ENCODE data around the gene UNC5A. TPM values are rescaled to one million over a fixed set of nuclear protein-coding genes. Genes with fewer than 3 reads are reported as not detected.
"Not testable (repeated sequence)": the region's sequence is repeated elsewhere in the genome, so short reads cannot be mapped to it uniquely, and the experiment has no call there.

The UNC5A gene
- total RNA-seq, 2 donors from 2014 or later = 0.89 to 1.4 TPM

DNA sequence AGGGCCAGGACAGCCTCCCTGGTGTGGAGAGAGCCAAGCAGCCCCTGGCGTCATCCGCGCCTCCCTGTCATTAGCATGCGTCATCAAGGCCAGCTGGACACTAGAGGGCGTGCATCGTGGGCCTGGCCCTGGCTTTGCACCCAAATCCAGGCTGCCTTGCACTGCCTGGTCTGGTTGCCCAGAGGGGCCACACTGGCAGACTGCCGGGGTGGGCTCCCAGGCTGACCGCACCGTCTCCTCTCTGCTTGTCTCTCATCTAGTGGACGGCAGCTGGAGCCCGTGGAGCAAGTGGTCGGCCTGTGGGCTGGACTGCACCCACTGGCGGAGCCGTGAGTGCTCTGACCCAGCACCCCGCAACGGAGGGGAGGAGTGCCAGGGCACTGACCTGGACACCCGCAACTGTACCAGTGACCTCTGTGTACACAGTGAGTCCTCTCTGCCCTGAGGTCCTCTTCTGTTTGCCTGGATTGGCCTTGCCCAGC lies 59.8 kb downstream of the UNC5A start:
- Histone ChIP-seq H3K27ac (ENCODE audit: low read depth, low read length) (no peak overlapping the region), H3K9me3 (ENCODE audit: control insufficient read depth, low read length) (no peaks in the 10 kb centered on the region), H3K9ac (ENCODE audit: extremely low read depth, low read length, poor library complexity, severe bottlenecking) (no peak overlapping the region), H3K4me3 (ENCODE audit: low read length) (no peak overlapping the region), H3K4me1 (ENCODE audit: control insufficient read depth, insufficient read depth, low read length) (peaks cover 17% of the 10 kb centered on the region), H3K36me3 (ENCODE audit: control insufficient read depth, insufficient read depth, low read length) (no peaks in the 10 kb centered on the region), H3K27me3 (ENCODE audit: control insufficient read depth, insufficient read depth, low read length, poor library complexity, severe bottlenecking) (peaks cover 7% of the 10 kb centered on the region)
- H3K27ac Mint-ChIP-seq = peak overlapping the region; percentile 79
- peaks cover 13% of the 10 kb centered on the region for H3K27me3 Mint-ChIP-seq (ENCODE audit: insufficient read depth)
- H3K4me3 Mint-ChIP-seq = no peak overlapping the region
- TF ChIP-seq, protein P1, sequence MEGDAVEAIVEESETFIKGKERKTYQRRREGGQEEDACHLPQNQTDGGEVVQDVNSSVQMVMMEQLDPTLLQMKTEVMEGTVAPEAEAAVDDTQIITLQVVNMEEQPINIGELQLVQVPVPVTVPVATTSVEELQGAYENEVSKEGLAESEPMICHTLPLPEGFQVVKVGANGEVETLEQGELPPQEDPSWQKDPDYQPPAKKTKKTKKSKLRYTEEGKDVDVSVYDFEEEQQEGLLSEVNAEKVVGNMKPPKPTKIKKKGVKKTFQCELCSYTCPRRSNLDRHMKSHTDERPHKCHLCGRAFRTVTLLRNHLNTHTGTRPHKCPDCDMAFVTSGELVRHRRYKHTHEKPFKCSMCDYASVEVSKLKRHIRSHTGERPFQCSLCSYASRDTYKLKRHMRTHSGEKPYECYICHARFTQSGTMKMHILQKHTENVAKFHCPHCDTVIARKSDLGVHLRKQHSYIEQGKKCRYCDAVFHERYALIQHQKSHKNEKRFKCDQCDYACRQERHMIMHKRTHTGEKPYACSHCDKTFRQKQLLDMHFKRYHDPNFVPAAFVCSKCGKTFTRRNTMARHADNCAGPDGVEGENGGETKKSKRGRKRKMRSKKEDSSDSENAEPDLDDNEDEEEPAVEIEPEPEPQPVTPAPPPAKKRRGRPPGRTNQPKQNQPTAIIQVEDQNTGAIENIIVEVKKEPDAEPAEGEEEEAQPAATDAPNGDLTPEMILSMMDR (conservative IDR thresholded peaks at IDR 0.05) = peak; percentile 83
- H3K36me3 Mint-ChIP-seq (ENCODE audit: low read depth) = no peaks in the 10 kb centered on the region
- DNase-seq = peak; percentile 93
- H3K9me3 Mint-ChIP-seq = no peaks in the 10 kb centered on the region
- 76% methylated on average over 15 to 17 of the region's 17 CpGs for WGBS, 2 experiments (ENCODE audit: insufficient coverage in 1 of 2, insufficient read length in 1 of 2)
- peaks cover 18% of the 10 kb centered on the region for H3K4me1 Mint-ChIP-seq

DNA sequence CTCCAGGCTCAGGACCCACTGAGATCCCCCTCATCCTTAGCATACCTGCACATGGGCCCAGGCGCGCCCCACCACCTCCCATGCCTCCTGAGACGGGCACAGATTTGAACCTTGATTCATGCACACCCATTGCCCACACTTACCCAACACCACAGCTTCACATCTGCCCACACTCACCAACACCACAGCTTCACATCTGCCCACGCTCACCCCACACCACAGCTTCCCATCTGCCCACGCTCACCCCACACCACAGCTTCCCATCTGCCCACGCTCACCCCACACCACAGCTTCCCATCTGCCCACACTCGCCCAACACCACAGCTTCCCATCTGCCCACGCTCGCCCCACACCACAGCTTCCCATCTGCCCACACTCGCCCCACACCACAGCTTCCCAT lies 60.3 kb downstream of the UNC5A start:
- H3K4me1 Mint-ChIP-seq = peaks cover 18% of the 10 kb centered on the region
- H3K36me3 Mint-ChIP-seq (ENCODE audit: low read depth); DNase-seq; H3K4me3 Mint-ChIP-seq; H3K9me3 Mint-ChIP-seq; H3K9ac ChIP-seq (ENCODE audit: extremely low read depth, low read length, poor library complexity, severe bottlenecking); H3K36me3 ChIP-seq (ENCODE audit: control insufficient read depth, insufficient read depth, low read length); H3K27ac Mint-ChIP-seq; H3K27ac ChIP-seq (ENCODE audit: low read depth, low read length); H3K27me3 Mint-ChIP-seq (ENCODE audit: insufficient read depth); H3K4me3 ChIP-seq (ENCODE audit: low read length); H3K9me3 ChIP-seq (ENCODE audit: control insufficient read depth, low read length); H3K27me3 ChIP-seq (ENCODE audit: control insufficient read depth, insufficient read depth, low read length, poor library complexity, severe bottlenecking): not testable (repeated sequence)
- H3K4me1 ChIP-seq (ENCODE audit: control insufficient read depth, insufficient read depth, low read length) = peaks cover 17% of the 10 kb centered on the region
- WGBS, 2 experiments (ENCODE audit: insufficient coverage in 1 of 2, insufficient read length in 1 of 2) = 70% methylated on average over 4 of the region's 10 CpGs; no CpG with 5 or more reads in 1 of the 2 experiments

DNA sequence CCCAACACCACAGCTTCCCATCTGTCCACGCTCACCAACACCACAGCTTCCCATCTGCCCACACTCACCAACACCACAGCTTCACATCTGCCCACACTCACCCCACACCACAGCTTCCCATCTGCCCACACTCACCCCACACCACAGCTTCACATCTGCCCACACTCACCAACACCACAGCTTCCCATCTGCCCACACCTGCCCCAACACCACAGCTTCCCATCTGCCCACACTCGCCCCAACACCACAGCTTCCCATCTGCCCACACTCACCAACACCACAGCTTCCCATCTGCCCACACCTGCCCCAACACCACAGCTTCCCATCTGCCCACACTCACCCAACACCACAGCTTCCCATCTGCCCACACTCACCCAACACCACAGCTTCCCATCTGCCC lies 62.2 kb downstream of the UNC5A start:
- 95% methylated on average over 1 of the region's 2 CpGs; no CpG with 5 or more reads in 1 of the 2 experiments for WGBS, 2 experiments (ENCODE audit: insufficient coverage in 1 of 2, insufficient read length in 1 of 2)
- H3K9me3 ChIP-seq (ENCODE audit: control insufficient read depth, low read length); DNase-seq; H3K9me3 Mint-ChIP-seq; H3K9ac ChIP-seq (ENCODE audit: extremely low read depth, low read length, poor library complexity, severe bottlenecking); H3K27me3 ChIP-seq (ENCODE audit: control insufficient read depth, insufficient read depth, low read length, poor library complexity, severe bottlenecking); H3K36me3 ChIP-seq (ENCODE audit: control insufficient read depth, insufficient read depth, low read length); H3K4me1 Mint-ChIP-seq; H3K27ac Mint-ChIP-seq; H3K4me1 ChIP-seq (ENCODE audit: control insufficient read depth, insufficient read depth, low read length); H3K27ac ChIP-seq (ENCODE audit: low read depth, low read length); H3K36me3 Mint-ChIP-seq (ENCODE audit: low read depth); H3K27me3 Mint-ChIP-seq (ENCODE audit: insufficient read depth); H3K4me3 ChIP-seq (ENCODE audit: low read length); H3K4me3 Mint-ChIP-seq: not testable (repeated sequence)

DNA sequence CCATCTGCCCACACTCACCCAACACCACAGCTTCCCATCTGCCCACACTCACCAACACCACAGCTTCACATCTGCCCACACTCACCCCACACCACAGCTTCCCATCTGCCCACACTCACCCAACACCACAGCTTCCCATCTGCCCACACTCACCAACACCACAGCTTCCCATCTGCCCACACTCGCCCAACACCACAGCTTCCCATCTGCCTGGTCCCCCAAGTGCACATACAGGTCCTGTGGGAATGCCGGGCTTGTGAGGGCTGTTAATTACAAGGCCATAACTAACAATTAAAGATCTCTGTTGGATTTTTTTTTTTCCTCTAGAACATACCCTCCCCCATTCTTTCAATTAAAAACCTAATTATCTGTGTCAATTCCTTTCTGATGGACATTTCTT lies 62.7 kb downstream of the UNC5A start:
- not testable (repeated sequence) for H3K4me1 ChIP-seq (ENCODE audit: control insufficient read depth, insufficient read depth, low read length); H3K27ac Mint-ChIP-seq

More for the DNA sequence above, 62.7 kb downstream of the UNC5A start:
- not testable (repeated sequence) for H3K36me3 ChIP-seq (ENCODE audit: control insufficient read depth, insufficient read depth, low read length); H3K36me3 Mint-ChIP-seq (ENCODE audit: low read depth); H3K9me3 ChIP-seq (ENCODE audit: control insufficient read depth, low read length); H3K27me3 Mint-ChIP-seq (ENCODE audit: insufficient read depth); H3K9me3 Mint-ChIP-seq; H3K9ac ChIP-seq (ENCODE audit: extremely low read depth, low read length, poor library complexity, severe bottlenecking); H3K4me3 Mint-ChIP-seq; H3K4me3 ChIP-seq (ENCODE audit: low read length); H3K27me3 ChIP-seq (ENCODE audit: control insufficient read depth, insufficient read depth, low read length, poor library complexity, severe bottlenecking); DNase-seq; H3K27ac ChIP-seq (ENCODE audit: low read depth, low read length); H3K4me1 Mint-ChIP-seq
- WGBS, 2 experiments (ENCODE audit: insufficient coverage in 1 of 2, insufficient read length in 1 of 2) = 83 to 100% methylated on average over 1 to 2 of the region's 2 CpGs

All from endodermal cell (in vitro differentiated cells).